NCI-H1417 (cell line): ENCODE measurements around the gene HERC2.
A peak's percentile ranks its signal among the peaks of the same experiment; 100 is the strongest.
"Not testable (repeated sequence)": the region's sequence is repeated elsewhere in the genome, so short reads cannot be mapped to it uniquely, and the experiment has no call there.

Experiments used
- DNase-seq, 3 experiments: peaks; one replicate each; lab custom pipeline; 2025; lab: John Stamatoyannopoulos, UW

The HERC2 gene

DNA sequence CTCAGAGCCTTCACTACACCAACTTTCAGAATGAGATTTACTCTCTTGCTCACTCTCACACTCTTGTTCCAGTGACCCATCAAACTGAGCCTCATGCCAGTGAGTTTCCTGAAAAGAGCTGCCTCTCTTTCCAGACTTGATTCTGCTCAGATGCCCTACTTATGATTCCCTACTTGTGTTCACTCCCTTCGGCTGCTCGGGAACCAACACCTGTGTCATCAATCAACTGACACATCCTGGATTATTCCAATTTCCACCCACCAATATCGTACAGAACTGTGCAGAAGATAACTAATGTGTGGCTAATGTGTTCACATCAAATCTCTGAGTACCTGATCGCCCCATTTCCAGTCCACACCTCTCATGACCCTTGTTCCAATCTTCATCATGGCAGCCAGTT is 100.3 kb downstream of the HERC2 start:
- not testable (repeated sequence) for DNase-seq

DNA sequence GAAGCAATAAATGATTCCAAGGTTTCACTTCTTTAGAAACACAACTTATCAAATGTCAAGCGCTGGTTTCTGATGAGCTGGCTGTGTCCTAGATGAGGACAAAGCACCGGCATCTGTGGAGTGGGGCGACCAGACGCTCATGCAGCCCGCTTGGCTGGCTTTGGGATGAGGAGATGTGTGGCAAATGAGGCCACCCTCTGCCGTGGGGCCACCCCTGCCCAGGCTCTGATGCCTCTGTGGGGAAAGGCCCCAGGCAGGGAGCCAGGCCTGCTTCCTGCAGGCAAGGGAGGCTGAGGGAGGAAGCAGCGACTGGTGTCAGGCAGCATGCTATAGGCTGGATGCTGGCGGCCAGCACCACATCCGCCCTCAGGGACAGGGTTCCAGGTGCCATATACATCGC is 102.9 kb downstream of the HERC2 start:
- DNase-seq: no peak

DNA sequence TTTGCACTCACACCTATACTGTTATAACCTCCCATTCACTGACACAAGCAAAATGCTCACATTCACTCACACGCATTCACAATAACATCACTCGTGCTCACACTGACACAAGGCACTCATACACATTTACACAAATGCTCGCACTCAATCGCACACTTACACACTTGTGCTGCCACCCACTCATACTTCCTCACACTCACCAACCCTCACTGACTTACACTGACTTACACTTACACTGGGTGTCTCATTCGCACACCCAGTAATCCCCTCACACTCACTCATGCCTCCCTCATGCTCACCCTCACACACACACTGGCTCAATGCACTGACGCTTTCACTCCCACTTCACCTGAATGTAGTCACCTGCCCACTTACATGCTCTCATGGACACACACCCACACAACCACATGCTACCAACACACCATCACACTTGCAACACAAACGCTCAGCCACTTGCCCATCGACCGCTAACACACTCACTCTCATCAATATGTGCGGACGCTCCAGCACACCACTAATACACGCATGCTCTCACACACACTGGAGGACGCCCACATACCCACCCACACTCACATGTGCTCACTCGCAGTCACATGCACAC is 104.9 kb downstream of the HERC2 start:
- DNase-seq: not testable (repeated sequence)

DNA sequence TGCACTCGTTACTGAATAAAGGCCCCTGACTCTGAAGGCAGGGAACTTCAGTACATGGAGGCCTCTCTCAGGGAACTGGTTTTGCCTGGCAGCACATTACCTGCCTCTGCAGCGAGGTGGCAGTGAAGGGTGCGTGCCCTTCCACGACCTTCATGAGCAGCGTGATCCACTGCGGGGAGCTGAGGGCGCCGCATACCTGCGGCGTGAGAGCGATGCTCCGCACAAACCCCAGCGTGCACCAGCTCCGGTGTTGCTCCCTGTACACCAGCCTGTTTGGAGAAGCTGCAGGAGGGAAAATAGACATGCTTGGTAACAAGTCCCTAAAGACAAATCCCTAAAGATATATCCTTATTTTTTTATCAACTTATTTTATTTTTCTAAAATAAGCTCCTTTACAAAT is 106.5 kb downstream of the HERC2 start:
- not testable (repeated sequence) for DNase-seq

DNA sequence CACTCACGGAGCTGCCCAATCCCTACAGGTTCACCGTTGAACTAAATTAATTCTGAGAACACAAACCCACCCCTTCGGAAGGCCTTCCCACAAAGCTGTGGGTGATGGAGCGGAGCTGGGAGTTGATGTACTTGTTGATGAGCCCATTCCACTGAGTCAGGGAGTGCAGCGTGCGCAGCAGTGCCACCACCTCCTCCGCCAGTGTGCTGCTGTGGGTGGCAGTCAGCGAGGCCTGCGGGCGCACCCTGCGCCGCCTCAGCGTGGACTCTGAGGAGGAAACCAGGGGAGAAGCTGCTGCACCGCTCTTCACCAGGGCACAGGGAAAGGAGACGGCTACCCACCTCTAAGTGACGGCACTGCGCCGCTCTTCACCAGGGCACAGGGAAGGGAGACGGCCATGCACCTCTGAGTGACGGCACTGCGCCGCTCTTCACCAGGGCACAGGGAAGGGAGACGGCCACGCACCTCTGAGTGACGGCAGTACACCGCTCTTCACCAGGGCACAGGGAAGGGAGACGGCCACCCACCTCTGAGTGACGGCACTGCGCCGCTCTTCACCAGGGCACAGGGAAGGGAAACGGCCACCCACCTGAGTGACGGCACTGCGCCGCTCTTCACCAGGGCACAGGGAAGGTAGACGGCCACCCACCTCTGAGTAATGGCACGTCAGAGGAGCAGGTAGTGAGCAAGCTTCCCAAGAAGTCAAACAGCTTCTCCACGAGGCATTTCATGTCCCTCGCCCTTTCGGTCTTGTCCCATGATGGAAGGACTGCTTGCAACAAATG is 107.8 kb downstream of the HERC2 start:
- DNase-seq: not testable (repeated sequence)

DNA sequence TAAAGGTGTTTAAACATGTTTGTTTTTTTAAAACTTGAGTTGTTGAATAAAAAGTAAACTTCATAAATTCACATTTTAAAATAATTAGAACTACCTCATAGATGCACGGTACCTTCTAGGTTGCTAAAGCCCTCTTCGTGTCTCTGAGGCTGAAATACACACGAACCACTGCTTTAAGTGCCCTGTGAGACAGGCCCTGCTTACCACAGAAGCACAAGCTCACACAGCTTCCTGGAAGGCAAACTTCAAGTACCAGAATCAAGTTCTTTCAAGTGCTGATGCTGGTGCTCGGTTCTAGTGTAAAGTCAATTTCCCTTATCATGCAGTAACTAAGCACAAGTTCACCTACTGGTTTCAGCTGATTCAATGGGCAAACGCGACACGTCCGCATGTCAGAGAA is 108.6 kb downstream of the HERC2 start:
- not testable (repeated sequence) for DNase-seq

DNA sequence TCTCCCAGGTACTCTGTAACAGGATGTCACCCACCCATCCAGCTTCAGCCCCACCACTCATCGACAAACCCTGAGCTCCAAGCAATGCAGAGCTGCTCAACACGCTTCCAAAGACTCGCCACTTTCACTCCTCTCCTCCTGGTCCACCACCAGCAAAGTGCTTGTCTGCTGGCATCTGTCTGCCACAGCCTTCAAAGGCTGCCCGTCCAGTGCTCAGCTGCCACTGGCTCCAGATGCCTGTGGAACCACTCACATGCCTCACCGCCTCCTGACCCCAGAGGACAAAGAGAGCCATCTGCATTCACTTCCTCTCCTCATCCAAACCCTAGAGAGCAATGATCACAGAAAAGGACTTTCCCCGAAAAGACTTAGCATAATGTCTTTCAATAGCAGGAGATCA is 113.4 kb downstream of the HERC2 start:
- DNase-seq: no peak

DNA sequence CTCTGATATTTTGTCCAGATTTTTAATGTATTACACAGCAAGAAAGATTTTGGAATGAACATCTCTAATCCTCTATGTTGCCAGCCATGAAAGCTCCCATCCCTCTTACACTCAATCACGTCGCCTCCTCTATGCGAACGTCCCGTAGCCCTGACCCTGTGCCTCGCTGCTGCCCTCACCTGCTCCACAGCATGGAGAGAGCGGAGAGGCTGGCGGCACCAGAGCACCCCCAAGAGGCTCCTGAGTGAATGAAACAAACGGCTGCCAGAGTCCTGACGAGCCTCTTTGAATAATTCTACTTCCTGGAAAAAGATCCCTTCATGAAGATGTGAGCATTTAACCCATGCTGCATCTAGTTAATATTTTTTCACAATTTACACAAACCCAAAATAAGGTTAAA is 116.3 kb downstream of the HERC2 start:
- not testable (repeated sequence) for DNase-seq

DNA sequence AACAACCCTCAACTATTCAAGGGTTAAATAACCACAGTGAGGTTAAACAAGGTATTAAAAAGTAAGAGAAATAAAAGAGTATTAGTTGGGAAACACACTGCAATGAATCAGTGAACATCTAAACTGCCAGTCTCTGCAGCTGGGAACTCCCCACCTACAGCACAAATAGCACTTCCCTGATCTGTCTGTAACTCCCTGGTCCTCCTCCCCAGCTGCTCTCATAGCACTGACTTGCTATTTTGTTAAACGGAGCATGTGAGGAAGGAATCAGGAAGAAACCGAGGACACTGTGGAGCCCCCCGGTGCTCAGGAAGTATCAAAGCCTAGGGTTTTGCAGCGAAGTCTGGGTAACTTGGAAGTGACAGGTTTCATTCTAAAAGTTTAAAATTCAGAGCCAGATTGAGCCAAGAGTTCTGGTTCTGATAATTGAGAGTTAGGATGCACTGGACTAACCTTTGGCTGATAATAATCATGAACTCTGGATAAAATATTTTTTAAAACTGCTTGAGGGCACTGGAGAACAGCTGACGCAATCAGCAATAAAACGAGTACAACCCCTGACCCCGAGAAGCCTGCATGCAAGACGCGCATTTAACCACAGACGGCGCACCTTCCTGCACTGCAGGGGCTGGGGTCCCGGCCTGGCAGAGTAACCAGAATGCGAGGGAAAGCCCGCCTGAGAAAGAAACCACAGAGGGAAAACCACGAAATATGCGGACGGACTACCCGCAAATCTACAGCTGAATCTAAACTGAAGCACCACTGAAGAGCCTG is 118.7 kb downstream of the HERC2 start:
- DNase-seq: not testable (repeated sequence)

DNA sequence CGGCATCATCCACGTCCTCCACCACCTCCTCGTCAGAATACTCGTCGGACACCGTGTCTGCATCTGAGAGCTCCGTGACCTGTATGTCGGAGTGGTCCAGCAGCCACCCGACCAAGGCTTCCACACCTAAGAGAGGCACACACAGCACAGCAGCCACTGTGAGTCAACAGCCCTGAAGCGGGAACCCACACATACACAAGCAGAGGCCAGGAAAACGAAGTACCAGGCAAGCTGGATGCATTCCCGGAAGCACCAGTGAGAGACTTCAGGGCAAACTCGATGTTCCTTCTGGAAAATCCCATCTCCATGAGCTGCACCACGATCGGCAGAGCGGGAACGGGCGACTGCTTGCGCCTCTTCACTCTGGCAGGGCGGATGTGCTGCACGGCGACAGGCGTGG is 119.9 kb downstream of the HERC2 start:
- not testable (repeated sequence) for DNase-seq

DNA sequence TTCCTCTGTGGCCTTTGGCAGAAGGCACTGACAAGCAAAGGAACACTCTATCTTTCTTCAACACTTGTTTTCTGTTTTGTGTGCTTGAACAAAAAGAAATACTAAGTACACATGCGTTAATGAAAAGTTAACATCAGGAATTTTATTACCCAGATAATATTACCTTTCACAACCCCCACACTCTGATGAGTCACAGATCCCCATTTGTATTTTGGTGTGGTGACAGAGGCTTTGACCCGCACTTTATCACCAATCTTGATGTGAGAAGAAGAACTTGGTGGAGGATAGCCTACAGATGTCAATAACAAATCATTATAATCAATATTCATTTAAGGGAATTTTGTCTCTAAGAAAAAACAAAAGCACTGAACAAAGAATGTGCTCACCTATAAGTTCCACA is 123.8 kb downstream of the HERC2 start:
- DNase-seq: not testable (repeated sequence)

DNA sequence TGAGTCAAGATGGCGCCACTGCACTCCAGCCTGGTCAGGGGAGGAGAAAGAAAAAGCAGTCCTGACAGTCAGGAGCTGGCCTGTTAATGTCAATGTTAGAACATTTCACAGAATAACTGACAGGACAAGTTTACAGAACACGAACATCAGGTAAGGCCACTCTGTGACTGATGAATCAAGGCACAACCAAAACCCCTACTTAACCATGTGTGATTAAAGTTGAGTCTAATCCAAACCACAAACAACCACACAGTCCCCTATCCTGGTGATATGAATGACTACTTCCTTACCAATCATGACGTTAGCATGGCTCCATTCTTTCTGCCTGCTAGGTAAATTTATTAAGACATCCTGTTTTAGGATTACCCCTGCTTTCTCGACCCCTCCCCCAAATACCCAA is 124.3 kb downstream of the HERC2 start:
- not testable (repeated sequence) for DNase-seq

DNA sequence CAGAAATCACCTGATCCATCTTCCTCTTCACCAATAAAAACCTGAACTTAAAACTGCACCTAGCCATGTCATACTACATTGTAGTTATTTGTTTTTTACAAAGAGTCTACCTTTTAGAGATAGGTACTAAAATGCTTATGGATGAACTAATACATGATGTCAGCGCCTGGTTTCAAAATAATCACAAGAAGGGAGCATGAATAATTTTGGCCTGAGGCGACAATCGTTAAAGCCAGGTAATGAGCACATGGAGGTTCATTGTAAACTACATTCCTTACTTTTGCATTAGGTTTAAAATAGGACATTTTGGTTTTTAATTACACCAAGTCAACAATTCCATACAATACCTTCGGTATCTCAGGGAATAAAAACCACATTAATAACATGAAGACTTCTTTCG is 125.4 kb downstream of the HERC2 start:
- not testable (repeated sequence) for DNase-seq

DNA sequence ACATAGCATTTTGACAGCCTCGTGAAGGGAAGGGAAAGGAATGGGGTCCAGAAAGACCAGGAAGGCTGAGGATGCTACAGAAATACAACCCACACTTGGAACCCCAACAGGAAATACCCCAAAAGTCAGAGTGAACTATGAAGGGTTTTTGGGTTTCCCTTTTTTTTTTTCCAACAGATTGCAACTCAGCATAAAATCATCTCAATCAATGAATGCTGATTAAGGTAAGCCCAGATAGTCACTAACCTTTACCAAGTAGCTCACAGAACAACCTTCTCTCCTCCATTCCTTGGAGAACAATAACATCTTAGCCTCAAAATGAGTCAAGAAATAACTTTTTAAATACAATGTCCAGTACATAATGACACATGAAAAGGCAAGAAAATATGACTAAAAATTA is 129.2 kb downstream of the HERC2 start:
- DNase-seq: no peak

DNA sequence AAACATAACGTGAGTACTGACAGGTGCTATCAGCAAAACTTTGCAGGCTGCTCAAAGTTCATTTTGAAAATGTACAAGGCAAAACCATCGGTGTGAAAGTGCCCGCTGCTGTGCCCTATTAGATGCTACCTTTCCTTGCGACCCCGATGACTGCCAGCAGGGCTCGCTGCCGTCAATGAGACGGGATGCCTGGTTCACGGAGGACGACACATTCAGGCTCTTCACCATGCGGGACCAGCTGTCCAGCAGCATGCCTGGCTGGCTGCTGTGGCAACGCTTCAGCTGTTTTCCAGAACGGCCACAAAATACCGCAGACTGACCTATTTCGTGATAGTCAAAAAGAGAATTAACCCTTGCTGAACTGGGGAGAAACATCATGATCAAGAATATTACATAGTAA is 130.1 kb downstream of the HERC2 start:
- peak in 1 of 3 experiments; percentile 48 for DNase-seq

DNA sequence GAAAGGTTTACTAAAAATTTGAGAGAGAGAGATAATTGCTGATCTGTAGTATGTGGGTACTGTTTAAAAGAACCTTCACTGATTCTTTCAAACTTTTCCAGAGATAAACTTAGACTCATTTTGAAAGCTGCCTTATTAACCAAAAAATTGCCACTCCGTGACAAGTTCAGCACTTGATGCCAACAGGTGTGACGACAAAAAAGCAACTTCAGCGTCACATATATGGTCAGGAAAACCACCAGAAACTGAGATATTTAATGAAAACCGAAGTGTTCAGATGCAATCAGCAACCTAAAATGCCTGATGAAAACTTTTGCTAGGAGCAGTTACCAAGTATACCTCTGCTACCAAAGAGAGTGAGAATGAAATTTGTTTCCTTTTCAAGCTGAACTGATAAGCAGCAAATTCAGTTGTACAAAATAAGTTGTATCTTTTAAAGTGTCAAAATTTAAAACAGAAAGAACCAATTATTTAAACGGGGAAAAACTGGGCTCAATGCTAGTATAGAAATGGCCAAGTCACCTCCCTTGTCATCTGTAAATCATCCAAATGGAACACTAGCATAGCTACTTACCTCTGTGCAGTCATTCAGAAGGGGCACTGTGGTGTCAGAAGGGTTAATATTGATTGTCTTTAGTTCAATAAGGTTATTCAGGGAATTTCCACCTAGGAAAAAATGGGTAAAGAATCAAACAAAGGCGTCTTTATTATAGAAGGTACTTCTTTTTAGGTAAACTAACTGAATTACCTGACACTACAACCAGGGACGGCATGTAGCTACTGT is 131.4 kb downstream of the HERC2 start:
- no peak for DNase-seq

DNA sequence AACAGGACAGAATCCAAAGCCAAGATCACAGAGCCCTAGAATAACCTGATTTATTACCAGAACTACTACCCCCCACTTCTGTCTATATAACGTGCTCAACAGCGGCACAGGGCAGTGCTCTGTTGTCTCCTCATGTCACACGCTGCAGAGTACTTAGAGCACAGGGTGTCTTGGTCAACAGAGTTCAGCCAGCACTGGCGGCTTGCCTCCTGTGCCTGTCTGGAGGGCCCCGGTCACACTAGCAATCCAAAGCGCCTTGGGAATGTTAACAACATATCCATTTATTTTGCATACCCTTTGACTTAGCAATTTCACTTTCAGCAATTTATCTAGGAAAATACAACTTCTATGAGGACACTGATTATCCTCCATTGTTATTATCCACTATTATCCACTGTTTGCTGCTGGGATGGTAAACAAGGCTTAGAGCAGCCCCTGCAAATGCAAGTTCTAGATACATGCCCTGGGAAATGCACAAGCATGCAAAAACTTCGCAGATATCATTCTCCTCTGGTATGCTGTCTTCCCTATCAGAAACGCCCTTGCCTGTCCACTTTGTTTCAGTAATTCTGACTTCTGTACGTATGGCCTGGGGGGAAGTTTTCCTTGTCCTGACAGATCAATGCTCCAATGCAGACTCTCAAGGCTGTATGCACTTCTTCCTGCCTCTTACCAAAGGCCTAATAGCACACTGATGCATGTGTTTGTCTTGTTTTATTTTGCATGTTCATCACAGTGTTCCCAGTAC is 136.7 kb downstream of the HERC2 start:
- no peak for DNase-seq

DNA sequence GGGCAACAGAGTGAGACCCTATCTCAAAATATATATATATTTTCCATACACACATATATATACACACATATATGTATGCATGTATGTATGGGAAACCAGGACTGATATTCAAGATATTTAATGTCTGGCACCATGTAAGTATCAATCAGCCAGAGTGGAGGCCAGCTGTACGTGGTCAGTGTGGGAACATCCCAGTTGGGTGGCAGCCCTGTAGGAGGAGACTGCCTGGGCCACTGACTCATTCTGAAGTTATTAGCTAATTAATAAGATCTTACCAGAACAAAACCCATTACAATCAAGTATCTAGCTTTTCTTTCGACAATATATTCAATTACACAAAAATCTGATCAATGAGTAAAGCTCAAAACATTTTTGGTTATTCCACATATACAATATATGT is 137.8 kb downstream of the HERC2 start:
- DNase-seq: no peak

DNA sequence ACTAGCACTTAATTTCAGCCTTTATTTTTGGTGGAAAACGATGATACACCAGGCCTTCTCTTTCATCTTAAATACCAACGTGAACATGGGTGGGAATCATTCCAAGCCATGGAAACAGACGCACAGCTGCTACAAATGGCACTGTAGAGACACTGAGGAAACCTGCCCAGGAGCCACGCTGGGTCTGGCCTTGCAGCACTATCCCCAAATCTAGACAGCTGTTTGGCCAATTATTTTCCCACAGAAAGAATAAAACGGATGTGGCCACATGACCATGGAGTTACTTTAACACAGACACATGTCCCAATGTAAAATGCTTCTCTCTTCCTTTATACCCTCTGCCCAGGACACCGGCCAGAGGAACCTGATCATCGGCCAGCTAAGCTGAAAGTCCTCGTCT is 139.2 kb downstream of the HERC2 start:
- no peak for DNase-seq

DNA sequence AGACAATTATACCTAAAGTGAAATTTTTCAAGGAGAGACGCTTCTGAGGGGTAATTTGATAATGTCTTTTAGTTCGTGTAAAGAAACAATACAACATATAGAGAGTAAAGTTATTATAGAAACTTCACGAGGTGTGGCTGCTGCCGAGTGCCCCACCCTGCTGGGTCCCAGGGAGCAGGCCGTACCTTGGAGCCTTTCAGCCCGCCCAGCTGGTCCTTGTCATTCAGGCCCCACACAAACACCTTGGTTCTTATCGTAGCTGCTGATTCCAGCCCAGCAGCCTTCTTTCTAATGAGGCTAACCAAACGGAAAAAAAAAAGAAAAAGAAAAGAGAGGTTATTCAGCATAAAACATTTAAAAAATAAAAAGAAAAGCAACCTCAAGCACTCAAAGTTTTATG is 139.8 kb downstream of the HERC2 start:
- no peak for DNase-seq

DNA sequence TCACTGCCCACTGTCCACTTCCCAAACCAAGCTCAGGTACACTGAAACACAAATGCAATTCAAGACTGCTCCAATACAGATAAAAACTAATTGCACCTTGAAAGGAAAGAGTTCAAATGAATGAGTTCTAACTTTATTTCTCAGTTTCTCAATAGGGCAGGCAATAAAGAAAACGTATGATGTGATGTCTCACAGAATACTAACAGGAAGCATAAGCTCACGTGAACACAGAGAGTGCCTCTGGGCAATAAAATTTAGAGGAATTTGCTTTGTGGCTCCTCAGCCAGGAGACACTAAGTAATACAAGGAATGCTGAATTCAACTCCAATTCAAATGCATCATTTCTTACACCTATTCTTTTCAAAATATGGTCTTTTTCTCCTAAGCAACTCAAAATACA is 140.6 kb downstream of the HERC2 start:
- no peak for DNase-seq
